ENCODE measurements around the gene GLIS1.

- TF ChIP-seq CTCF (conservative IDR thresholded peaks at IDR 0.05; ENCODE audit: low read length) = no peak
- TF ChIP-seq EZH2phosphoT487 (IDR thresholded peaks at IDR 0.05; ENCODE audit: borderline replicate concordance) = no peak
Observed at GRCh38 chr1:53781654-53782053, 42.7 kb upstream of the GLIS1 start.
